ENCODE measurements around the gene ANXA1.

- TF ChIP-seq POLR2A (IDR thresholded peaks at IDR 0.05; ENCODE audit: low read depth, low read length) (no peak), CEBPZ (IDR thresholded peaks at IDR 0.05; ENCODE audit: low read depth, low read length) (no peak), ZNF687 (IDR thresholded peaks at IDR 0.05) (no peak), EZH2 (IDR thresholded peaks at IDR 0.05; ENCODE audit: borderline replicate concordance, control insufficient read depth, low read depth, low read length) (no peak), ETV6 (conservative IDR thresholded peaks at IDR 0.05 in 1 of 2, IDR thresholded peaks at IDR 0.05 in 1 of 2; ENCODE audit: borderline replicate concordance in 1 of 2, low read depth in 1 of 2) (no peak), CTCF (IDR thresholded peaks at IDR 0.05 in 2 of 3, conservative IDR thresholded peaks at IDR 0.05 in 1 of 3; ENCODE audit: control insufficient read depth in 2 of 3, extremely low read depth in 1 of 3, insufficient read depth in 1 of 3, low read depth in 3 of 3, low read length in 3 of 3) (no peak), BHLHE40 (IDR thresholded peaks at IDR 0.05; ENCODE audit: borderline replicate concordance in 1 of 2, low read depth in 2 of 2, low read length in 1 of 2) (no peak), SP1 (IDR thresholded peaks at IDR 0.05; ENCODE audit: low read depth, low read length) (no peak), E4F1 (IDR thresholded peaks at IDR 0.05; ENCODE audit: borderline replicate concordance, partially characterized antibody) (no peak), E2F8 (IDR thresholded peaks at IDR 0.05; ENCODE audit: low read depth, partially characterized antibody) (no peak), BMI1 (IDR thresholded peaks at IDR 0.05; ENCODE audit: borderline replicate concordance) (no peak), EP300 (IDR thresholded peaks at IDR 0.05; ENCODE audit: borderline replicate concordance in 1 of 2, control insufficient read depth in 1 of 2, low read depth in 2 of 2, low read length in 2 of 2) (no peak), ATF7 (IDR thresholded peaks at IDR 0.05; ENCODE audit: low read depth) (no peak), MYC (IDR thresholded peaks at IDR 0.05; ENCODE audit: insufficient read depth, insufficient read length, insufficient replicate concordance, low read length, severe bottlenecking) (no peak)
These were observed 30.2 kb upstream of the ANXA1 start for GRCh38 chr9:73121375-73121935.

Data from GM12878 (cell line).